Activated CD4-positive, alpha-beta T cell treated with anti-CD3 and anti-CD28 coated beads, Interleukin-2, amount 50 U/mL, for 1 hour (primary cell): ENCODE results near the gene HSP90AA1.
"Not testable (repeated sequence)": the region's sequence is repeated elsewhere in the genome, so short reads cannot be mapped to it uniquely, and the experiment has no call there.

Experiments used
- DNase-seq: peaks from one replicate; pipeline ENCODE4 v3.0.0-alpha.2; 2020

The HSP90AA1 gene

GRCh38 chr14:102092806-102093205 is 6.0 kb upstream of the HSP90AA1 start:
- DNase-seq = no peak

- DNase-seq = no peak
Observed at GRCh38 chr14:102090713-102091112, 3.9 kb upstream of the HSP90AA1 start.

- DNase-seq = no peak
Observed at GRCh38 chr14:102089621-102090343, 2.9 kb upstream of the HSP90AA1 start.

- peak; percentile 32 for DNase-seq
Observed at GRCh38 chr14:102088012-102088792, 1.4 kb upstream of the HSP90AA1 start.

GRCh38 chr14:102087762-102088011 is 843 bp upstream of the HSP90AA1 start:
- no peak for DNase-seq

GRCh38 chr14:102086709-102086971 is 204 bp downstream of the HSP90AA1 start:
- no peak for DNase-seq

- DNase-seq = peak; percentile 58
Observed at GRCh38 chr14:102085948-102086708, 716 bp downstream of the HSP90AA1 start.

GRCh38 chr14:102085488-102085887 is 1.4 kb downstream of the HSP90AA1 start:
- no peak for DNase-seq

GRCh38 chr14:102084931-102085330 is 1.9 kb downstream of the HSP90AA1 start:
- no peak for DNase-seq

- DNase-seq = not testable (repeated sequence)
Observed at GRCh38 chr14:102084522-102084921, 2.3 kb downstream of the HSP90AA1 start.

- DNase-seq = no peak
Observed at GRCh38 chr14:102081231-102082080, 5.4 kb downstream of the HSP90AA1 start.

GRCh38 chr14:102080183-102081080 is 6.4 kb downstream of the HSP90AA1 start:
- DNase-seq = no peak

GRCh38 chr14:102079700-102079979 is 7.2 kb downstream of the HSP90AA1 start:
- DNase-seq = no peak

GRCh38 chr14:102078831-102079699 is 7.8 kb downstream of the HSP90AA1 start:
- no peak for DNase-seq

GRCh38 chr14:102078361-102078791 is 8.5 kb downstream of the HSP90AA1 start:
- not testable (repeated sequence) for DNase-seq

- DNase-seq = no peak
Observed at GRCh38 chr14:102077382-102077709, 9.5 kb downstream of the HSP90AA1 start.

GRCh38 chr14:102075155-102075554 is 11.7 kb downstream of the HSP90AA1 start:
- DNase-seq = no peak

- DNase-seq = no peak
Observed at GRCh38 chr14:102074415-102074964, 12.4 kb downstream of the HSP90AA1 start.

GRCh38 chr14:102071283-102071998 is 15.4 kb downstream of the HSP90AA1 start:
- no peak for DNase-seq

- no peak for DNase-seq
Observed at GRCh38 chr14:102066041-102066451, 20.8 kb downstream of the HSP90AA1 start.
